Astrocyte (in vitro differentiated cells and primary cell): ENCODE data around the gene CDH10. TPM values are rescaled to one million over a fixed set of nuclear protein-coding genes. Genes with fewer than 3 reads are reported as not detected.

Source experiments
- DNase-seq: peaks from one replicate; pipeline ENCODE4 v3.0.0-alpha.2; 2010; ENCODE audit warnings: low read depth
- FAIRE-seq: peaks from 2 replicates; lab custom pipeline; 2011; peaks lifted over from hg19 to GRCh38; lab: Jason Lieb, UNC
- H2AFZ ChIP-seq: 2 replicates; pipeline ENCODE4 v1.6.0; 2012; ENCODE audit warnings: low read depth, low read length, inconsistent platforms
- H3K27ac ChIP-seq: 2 replicates; pipeline ENCODE4 v1.5.1; 2011; ENCODE audit warnings: low read depth, low read length, inconsistent platforms
- H3K27me3 ChIP-seq: 2 replicates; pipeline ENCODE4 v1.6.0; 2011; ENCODE audit warnings: low read length, inconsistent platforms; ENCODE audit not compliant: insufficient read depth
- H3K36me3 ChIP-seq: 2 replicates; pipeline ENCODE4 v1.5.1; 2011; ENCODE audit warnings: low read length, inconsistent platforms; ENCODE audit not compliant: insufficient read depth
- H3K4me1 ChIP-seq: 2 replicates; pipeline ENCODE4 v1.5.1; 2011; ENCODE audit warnings: low read length, inconsistent platforms; ENCODE audit not compliant: insufficient read depth
- H3K4me2 ChIP-seq: 2 replicates; pipeline ENCODE4 v1.6.0; 2012; ENCODE audit warnings: low read length, inconsistent platforms
- H3K4me3 ChIP-seq: 2 replicates; pipeline ENCODE4 v1.5.1; 2011; ENCODE audit warnings: low read depth, mild to moderate bottlenecking, low read length, inconsistent platforms; ENCODE audit not compliant: insufficient read depth
- H3K79me2 ChIP-seq: 2 replicates; pipeline ENCODE4 v1.6.0; 2012; ENCODE audit warnings: mild to moderate bottlenecking, low read length, inconsistent platforms; ENCODE audit not compliant: insufficient read depth
- H3K9ac ChIP-seq: 2 replicates; pipeline ENCODE4 v1.6.0; 2012; ENCODE audit warnings: mild to moderate bottlenecking, low read length, inconsistent platforms
- H3K9me3 ChIP-seq: 2 replicates; pipeline ENCODE4 v1.5.1; 2012; ENCODE audit warnings: low read depth, mild to moderate bottlenecking, low read length, inconsistent platforms; ENCODE audit not compliant: insufficient read depth
- H4K20me1 ChIP-seq: 2 replicates; pipeline ENCODE4 v1.6.0; 2012; ENCODE audit warnings: low read length, inconsistent platforms; ENCODE audit not compliant: insufficient read depth
- H3K27ac Mint-ChIP-seq: one replicate; pipeline ENCODE4 v1.8.0; 2021; ENCODE audit warnings: mild to moderate bottlenecking, mixed read lengths; ENCODE audit not compliant: unreplicated experiment
- H3K27me3 Mint-ChIP-seq: one replicate; pipeline ENCODE4 v1.8.0; 2021; ENCODE audit warnings: low read depth, mixed read lengths; ENCODE audit not compliant: unreplicated experiment
- H3K36me3 Mint-ChIP-seq: one replicate; pipeline ENCODE4 v1.8.0; 2021; ENCODE audit warnings: low read depth, mixed read lengths; ENCODE audit not compliant: unreplicated experiment
- H3K4me1 Mint-ChIP-seq: one replicate; pipeline ENCODE4 v1.8.0; 2021; ENCODE audit warnings: low read depth, mixed read lengths; ENCODE audit not compliant: unreplicated experiment
- H3K4me3 Mint-ChIP-seq: one replicate; pipeline ENCODE4 v1.8.0; 2021; ENCODE audit warnings: mild to moderate bottlenecking, moderate library complexity, mixed read lengths; ENCODE audit not compliant: unreplicated experiment
- H3K9me3 Mint-ChIP-seq: one replicate; pipeline ENCODE4 v1.8.0; 2021; ENCODE audit warnings: mild to moderate bottlenecking, mixed read lengths; ENCODE audit not compliant: unreplicated experiment
- CTCF ChIP-seq: IDR thresholded peaks from 2 replicates; pipeline ENCODE4 v1.5.1; 2011; ENCODE audit warnings: low read depth, mild to moderate bottlenecking, inconsistent platforms, low read length, moderate library complexity; ENCODE audit not compliant: insufficient read depth
- EZH2 ChIP-seq: IDR thresholded peaks from 2 replicates; pipeline ENCODE4 v1.6.1; 2012; ENCODE audit warnings: mild to moderate bottlenecking, low read length, inconsistent platforms; ENCODE audit not compliant: insufficient read depth
- total RNA-seq: library from RNA; stranded (reverse); gene quantifications from 2 replicates; pipeline ENCODE4 v1.2.1, GENCODE V29; 2021

CDH10 gene
- total RNA-seq, 1 donor from 2014 or later = 6.9 TPM

DNA sequence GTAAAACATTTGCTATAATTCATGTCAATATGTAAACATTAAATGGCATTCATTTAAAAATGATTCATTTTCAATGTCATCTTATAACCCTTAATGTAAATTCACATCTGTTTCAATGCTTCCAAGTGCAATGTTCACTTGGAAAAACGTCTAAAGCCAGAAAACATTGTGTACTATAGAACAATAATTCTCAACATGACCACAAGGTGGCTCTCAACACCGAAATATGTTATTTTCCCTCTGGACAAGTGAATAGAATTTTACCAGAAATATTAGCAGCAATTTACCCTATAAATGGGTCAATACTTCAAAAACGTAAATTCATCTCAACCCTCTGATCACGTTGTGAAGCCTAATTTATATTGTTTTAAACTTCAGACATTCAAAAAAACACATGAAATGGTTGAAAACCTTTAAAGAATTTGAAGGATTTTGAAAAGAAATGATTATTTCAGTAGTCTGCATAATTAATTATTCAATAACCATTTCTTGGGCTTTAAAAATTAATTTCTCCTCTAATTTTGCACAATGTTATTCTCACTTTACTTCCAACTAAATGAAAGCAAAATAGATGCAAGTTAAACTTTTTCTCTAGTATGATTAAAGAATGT, 11.0 kb downstream of the CDH10 start:
- H3K4me1 Mint-ChIP-seq = no peaks in the 10 kb centered on the region

DNA sequence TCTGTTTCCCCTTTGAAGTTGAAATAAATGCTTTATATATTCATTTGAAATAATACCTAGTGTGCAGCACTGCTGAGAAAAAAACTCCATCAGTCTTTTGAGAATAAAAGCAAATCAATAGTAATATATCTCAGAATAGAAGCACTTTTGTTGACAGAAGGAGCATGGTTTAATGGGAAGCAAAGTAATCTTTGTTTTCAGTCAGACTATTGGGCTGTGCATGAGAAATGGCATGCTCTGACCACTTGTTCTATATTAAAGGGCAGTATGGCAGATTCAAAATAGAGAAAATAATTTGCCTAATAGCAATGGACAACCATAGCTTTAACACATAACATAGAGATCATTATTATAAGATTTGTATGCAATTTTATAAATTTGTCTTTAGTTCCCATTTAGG, 12.4 kb downstream of the CDH10 start:
- no peak for FAIRE-seq
- Histone ChIP-seq H3K27ac (no peak overlapping the region), H4K20me1 (no peaks in the 10 kb centered on the region), H3K4me2 (no peak overlapping the region), H3K36me3 (no peaks in the 10 kb centered on the region), H3K79me2 (no peaks in the 10 kb centered on the region), H3K27me3 (no peaks in the 10 kb centered on the region), H2AFZ (no peak overlapping the region), H3K4me1 (no peaks in the 10 kb centered on the region), H3K4me3 (no peak overlapping the region), H3K9me3 (no peaks in the 10 kb centered on the region), H3K9ac (no peak overlapping the region)
- no peak for DNase-seq
- peaks cover 3% of the 10 kb centered on the region for H3K36me3 Mint-ChIP-seq
- peaks cover 1% of the 10 kb centered on the region for H3K4me1 Mint-ChIP-seq
- peaks cover 2% of the 10 kb centered on the region for H3K9me3 Mint-ChIP-seq
- no peaks in the 10 kb centered on the region for H3K27me3 Mint-ChIP-seq
- no peak for TF ChIP-seq EZH2
- no peak for TF ChIP-seq CTCF
- H3K27ac Mint-ChIP-seq = no peak overlapping the region
- no peak overlapping the region for H3K4me3 Mint-ChIP-seq

More for the DNA sequence above, 11.0 kb downstream of the CDH10 start:
- Histone ChIP-seq H3K27me3 (no peaks in the 10 kb centered on the region), H3K79me2 (no peaks in the 10 kb centered on the region), H3K4me1 (no peaks in the 10 kb centered on the region), H3K9me3 (no peaks in the 10 kb centered on the region), H3K4me3 (no peak overlapping the region), H3K36me3 (no peaks in the 10 kb centered on the region), H4K20me1 (no peaks in the 10 kb centered on the region), H2AFZ (no peak overlapping the region), H3K27ac (no peak overlapping the region), H3K4me2 (no peak overlapping the region), H3K9ac (no peak overlapping the region)
- FAIRE-seq (peak; percentile 79), DNase-seq (peak; percentile 21)
- peak; percentile 55 for TF ChIP-seq CTCF
- TF ChIP-seq EZH2 = no peak
- peaks cover 3% of the 10 kb centered on the region for H3K36me3 Mint-ChIP-seq
- no peak overlapping the region for H3K27ac Mint-ChIP-seq
- peaks cover 2% of the 10 kb centered on the region for H3K9me3 Mint-ChIP-seq
- H3K4me3 Mint-ChIP-seq = no peak overlapping the region
- H3K27me3 Mint-ChIP-seq = no peaks in the 10 kb centered on the region

DNA sequence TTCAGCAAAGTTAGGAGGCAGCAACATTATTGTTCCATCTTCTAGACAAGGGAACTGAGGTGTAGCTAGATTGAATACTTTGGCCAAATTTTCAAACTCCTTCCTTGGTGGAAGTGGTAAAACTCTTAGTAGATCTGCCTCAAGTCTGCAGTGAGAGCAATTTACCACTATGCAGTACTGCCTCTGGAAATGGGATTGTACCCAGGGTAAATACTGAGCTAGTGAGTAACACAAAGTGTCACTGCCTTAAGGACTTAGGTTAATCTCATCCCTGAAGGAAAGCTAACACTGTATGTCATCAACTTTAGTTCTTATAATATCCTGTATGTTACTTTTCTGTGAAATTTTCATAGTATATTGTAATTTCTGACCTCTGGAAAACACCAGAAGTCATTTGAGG, 13.9 kb downstream of the CDH10 start:
- no peak overlapping the region for H3K27ac ChIP-seq
- H3K4me1 ChIP-seq = no peaks in the 10 kb centered on the region
- H3K36me3 ChIP-seq = no peaks in the 10 kb centered on the region
- Mint-ChIP-seq H3K36me3 (peaks cover 3% of the 10 kb centered on the region), H3K27me3 (no peaks in the 10 kb centered on the region), H3K9me3 (peaks cover 2% of the 10 kb centered on the region), H3K4me1 (peaks cover 1% of the 10 kb centered on the region), H3K27ac (no peak overlapping the region), H3K4me3 (no peak overlapping the region)
- no peaks in the 10 kb centered on the region for H3K79me2 ChIP-seq
- DNase-seq (no peak), FAIRE-seq (no peak)
- no peak overlapping the region for H3K4me3 ChIP-seq
- no peaks in the 10 kb centered on the region for H4K20me1 ChIP-seq
- H3K9ac ChIP-seq = no peak overlapping the region
- no peak overlapping the region for H2AFZ ChIP-seq
- no peak overlapping the region for H3K4me2 ChIP-seq
- no peaks in the 10 kb centered on the region for H3K27me3 ChIP-seq
- no peak for TF ChIP-seq EZH2
- TF ChIP-seq CTCF = no peak
- H3K9me3 ChIP-seq = no peaks in the 10 kb centered on the region
